ENCODE data around the gene KCNK1.

KCNK1 gene

GRCh38 chr1:233640179-233640578 lies 26.3 kb downstream of the KCNK1 start:
- DNase-seq, result no peak

DNA sequence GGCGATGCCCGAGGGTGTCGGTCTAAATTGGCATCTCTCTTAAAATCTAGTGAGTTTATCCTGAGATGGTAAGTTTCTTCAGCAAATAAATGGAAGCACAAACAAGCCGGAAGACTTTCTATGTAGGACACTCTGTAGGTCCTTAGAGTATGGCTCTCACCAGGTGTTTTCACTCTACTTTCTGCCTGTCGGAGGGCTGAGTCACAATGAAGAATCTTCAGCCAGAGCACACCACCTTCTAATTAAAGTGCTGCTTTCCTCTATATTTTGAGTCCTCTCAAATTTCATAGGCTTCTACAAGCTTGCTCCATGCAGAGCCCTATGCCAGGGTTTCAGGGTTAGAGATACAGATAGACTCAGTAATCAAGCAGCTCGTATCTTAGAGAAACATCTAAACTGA lies 27.1 kb downstream of the KCNK1 start:
- DNase-seq, result no peak

DNA sequence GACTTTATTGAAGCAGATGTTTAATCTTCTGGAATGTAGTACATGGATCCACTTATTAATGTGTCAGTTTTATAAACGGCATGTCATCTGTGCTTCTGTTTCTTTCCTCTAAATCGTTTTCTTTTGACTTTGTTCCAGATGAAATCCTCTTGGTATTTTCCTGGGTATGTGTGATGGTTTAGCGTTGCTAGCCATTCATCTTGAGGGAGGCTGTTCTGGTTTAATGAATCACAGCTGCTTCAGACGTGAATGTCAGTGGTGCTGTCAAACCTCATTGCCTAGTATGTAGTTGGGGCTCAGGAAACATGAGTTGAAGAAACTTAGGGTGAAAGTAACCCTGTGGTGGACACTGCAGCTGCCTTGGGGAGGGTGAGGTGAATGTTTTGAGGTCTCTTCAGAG lies 33.2 kb downstream of the KCNK1 start:
- DNase-seq, result no peak

GRCh38 chr1:233647636-233648035 lies 33.7 kb downstream of the KCNK1 start:
- no peak for DNase-seq

GRCh38 chr1:233651061-233651460 lies 37.2 kb downstream of the KCNK1 start:
- DNase-seq, result no peak

- no peak for DNase-seq
Measured at GRCh38 chr1:233651563-233652233, 37.8 kb downstream of the KCNK1 start.

DNA sequence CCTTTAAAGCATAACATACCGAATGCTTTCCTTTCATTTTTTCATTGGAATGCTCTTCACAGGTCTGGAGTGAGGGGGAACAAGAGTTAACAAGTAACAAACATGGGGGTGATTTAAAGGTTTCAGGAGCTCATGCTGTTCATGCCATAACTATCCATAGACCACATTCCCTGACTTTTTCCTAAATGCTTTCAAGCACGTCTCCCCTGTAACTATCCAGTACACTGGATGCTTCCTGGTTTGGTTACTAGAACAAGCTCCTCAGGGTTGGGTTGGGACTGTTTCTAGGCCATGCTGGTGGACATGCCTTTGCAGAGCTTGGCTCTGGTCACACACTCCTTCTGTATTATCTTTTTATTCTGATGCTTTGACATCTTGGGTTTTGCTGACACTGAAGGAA lies 38.6 kb downstream of the KCNK1 start:
- no peak for DNase-seq

GRCh38 chr1:233654658-233655280 lies 40.9 kb downstream of the KCNK1 start:
- no peak for DNase-seq

- DNase-seq, result no peak
Measured at GRCh38 chr1:233655301-233655740, 41.4 kb downstream of the KCNK1 start.

GRCh38 chr1:233656032-233656635 lies 42.2 kb downstream of the KCNK1 start:
- DNase-seq, result peak; percentile 35

DNA sequence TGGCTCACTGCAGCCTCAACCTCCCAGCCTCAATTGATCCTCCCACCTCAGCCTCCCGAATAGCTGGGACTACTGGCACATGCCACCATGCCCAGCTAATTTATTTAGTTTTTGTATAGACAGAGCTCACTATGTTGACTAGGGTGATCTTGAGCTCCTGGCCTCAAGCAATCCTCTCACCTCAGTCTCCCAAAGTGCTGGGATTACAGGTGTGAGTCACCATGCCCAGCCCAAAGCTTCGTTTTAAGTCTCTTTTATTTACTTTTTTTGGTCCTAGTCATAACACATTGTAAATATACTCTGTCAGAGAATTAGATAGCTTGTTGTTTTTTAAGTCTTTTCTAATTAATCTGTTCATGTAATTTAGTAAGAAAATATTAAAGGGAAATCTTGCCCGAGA lies 42.8 kb downstream of the KCNK1 start:
- DNase-seq, result no peak

DNA sequence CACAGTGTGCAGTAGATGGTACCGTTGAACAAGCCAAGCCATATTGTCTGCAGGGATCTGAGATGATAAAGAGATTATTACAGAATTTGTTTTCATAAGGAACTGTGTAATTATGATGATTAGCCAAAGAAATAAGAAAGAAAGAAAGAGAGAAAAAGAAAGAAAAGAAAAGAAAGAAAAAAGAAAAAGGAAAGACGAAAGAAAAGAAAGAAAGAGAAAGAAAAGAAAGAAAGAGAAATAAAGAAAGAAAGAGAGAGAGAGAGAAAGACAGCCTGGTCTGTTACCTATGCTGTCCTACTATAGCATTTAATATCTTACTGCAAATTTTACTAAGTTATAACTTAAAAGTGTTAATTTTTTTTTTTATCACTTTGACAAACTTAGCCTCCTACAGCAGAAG lies 43.6 kb downstream of the KCNK1 start:
- no peak for DNase-seq

DNA sequence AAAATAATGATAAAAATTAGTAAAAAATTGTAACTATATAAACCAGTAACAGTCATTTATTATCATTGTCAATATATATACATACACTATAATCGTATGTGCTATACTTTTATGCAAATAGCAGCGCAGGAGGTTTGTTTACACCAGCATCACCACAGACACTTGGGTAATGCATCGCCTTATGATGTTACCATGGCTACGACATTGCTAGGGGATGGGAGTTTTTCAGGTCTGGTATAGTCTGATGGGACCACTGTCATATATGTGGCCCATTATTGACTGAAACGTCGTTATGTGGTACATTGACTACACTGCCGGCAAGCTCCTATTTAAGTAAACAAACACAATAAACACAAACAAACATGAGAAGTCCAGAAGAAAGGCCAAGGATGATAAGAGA lies 45.6 kb downstream of the KCNK1 start:
- DNase-seq, result no peak

- DNase-seq, result no peak
Measured at GRCh38 chr1:233661376-233662159, 47.7 kb downstream of the KCNK1 start.

GRCh38 chr1:233662575-233663304 lies 48.8 kb downstream of the KCNK1 start:
- no peak for DNase-seq

DNA sequence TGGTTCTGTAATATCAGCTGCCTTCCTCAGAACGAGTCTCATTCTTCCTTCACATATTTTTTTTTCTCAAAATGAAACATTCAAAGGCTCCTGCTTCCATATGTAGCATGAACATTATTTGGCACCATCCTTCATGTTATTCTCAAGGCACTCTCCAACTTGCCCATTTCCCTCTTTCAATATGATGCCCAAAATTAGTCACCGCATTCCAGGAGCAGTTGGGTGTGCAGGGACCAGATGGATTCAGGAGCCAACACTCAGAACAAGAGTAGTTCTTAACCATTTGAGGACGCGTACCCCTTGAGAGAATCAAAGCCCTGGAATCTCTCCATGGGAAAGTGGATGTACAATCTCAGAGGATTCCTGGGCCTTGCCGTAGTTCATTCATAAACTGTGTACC lies 50.3 kb downstream of the KCNK1 start:
- DNase-seq, result no peak

- DNase-seq, result no peak
Measured at GRCh38 chr1:233664804-233665574, 51.1 kb downstream of the KCNK1 start.

GRCh38 chr1:233665575-233666270 lies 51.8 kb downstream of the KCNK1 start:
- no peak for DNase-seq

DNA sequence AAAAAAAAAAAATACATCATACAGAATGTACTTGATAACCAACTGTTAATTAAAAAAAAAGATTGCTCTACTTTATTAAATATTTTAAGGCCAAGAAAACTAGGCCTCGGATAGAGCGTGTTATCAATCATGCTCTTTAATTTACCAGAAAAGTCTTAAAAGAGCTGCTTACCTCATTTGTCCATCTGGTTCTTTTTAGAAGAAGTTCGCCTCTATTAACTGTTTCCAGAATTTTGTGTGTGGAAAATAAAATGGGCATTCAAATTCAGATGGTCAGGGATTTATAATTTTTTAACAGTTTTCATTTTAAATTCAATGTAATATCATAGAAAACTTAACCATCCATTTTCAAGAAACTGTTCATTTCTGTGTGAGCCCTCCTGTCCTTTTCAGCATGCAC lies 53.8 kb downstream of the KCNK1 start:
- no peak for DNase-seq

GRCh38 chr1:233668146-233668724 lies 54.3 kb downstream of the KCNK1 start:
- no peak for DNase-seq

DNA sequence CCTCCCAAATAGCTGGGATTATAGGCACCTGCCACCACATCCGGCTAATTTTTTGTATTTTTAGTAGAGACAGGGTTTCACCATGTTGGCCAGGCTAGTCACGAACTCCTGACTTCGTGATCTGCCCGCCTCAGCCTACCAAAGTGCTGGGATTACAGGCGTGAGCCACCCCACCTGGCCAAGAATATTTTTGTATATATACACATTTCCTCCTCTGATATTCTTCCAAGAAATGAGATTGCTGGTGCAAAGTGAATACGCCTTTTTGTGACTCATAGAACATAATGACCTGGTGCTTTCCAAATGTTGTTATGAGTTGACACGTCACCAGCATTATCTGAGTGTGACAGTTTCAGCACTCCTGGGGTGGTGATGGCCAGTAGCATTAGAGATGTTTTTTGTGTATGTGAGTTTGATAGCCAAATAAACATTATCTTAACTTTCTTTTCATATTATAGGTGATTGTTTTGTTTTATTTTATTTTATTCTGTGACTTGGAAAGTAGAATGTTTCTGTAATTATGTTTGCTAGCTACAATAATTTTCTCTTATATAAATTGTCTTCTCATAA lies 54.9 kb downstream of the KCNK1 start:
- no peak for DNase-seq

All from NCI-H1092 treated with DMSO at 0.1 percent for 48 hours (cell line).